Ascending aorta (tissue), 2 donors: ENCODE results near the gene DYNC1I1. TPM values are rescaled to one million over a fixed set of nuclear protein-coding genes. Genes with fewer than 3 reads are reported as not detected.

ENCODE experiments used
- DNase-seq, 2 donors: peaks; one replicate each; pipeline ENCODE4 v3.0.0-alpha.2; 2019; ENCODE audit warnings: low spot score in 2 of 2
- H3K27ac ChIP-seq, 2 donors: fragments of 200-600 bp; sonication (generic); one replicate each; pipeline ENCODE4 v1.5.1; 2016 to 2017; ENCODE audit warnings: mild to moderate bottlenecking in 1 of 2
- H3K27me3 ChIP-seq: fragments of 200-600 bp; sonication (generic); one replicate; pipeline ENCODE4 v1.5.1; 2017
- H3K36me3 ChIP-seq, 2 donors: fragments of 200-600 bp; sonication (generic); one replicate each; pipeline ENCODE4 v1.5.1; 2016
- H3K4me1 ChIP-seq, 2 donors: fragments of 200-600 bp; sonication (generic); one replicate each; pipeline ENCODE4 v1.5.1; 2016 to 2017; ENCODE audit warnings: mild to moderate bottlenecking in 1 of 2
- H3K4me3 ChIP-seq, 2 donors: fragments of 200-600 bp; sonication (generic); one replicate each; pipeline ENCODE4 v1.5.1; 2016 to 2017; ENCODE audit warnings: mild to moderate bottlenecking in 1 of 2
- H3K9me3 ChIP-seq, 2 donors: fragments of 200-600 bp; sonication (generic); one replicate each; pipeline ENCODE4 v1.5.1; 2016
- intact Hi-C: fragments of 100-400 bp; cut with DNase I; formaldehyde crosslinking; loops from one replicate; pipeline ENCODE4 v1.15.1; 2023
- total RNA-seq: library from RNA; depleted of rRNA; stranded (reverse); fragments of >200 nt; gene quantifications from one replicate; pipeline ENCODE4 v1.1.0, GENCODE V29; 2016
- TF ChIP-seq, protein P1 (sequence below), 3 experiments: fragments of 200-600 bp in 2 of 3; fragments of 450-650 bp in 1 of 3; sonication (generic) in 2 of 3; IDR thresholded peaks; one replicate each; pipeline ENCODE4 v1.5.1; 2016 to 2019; ENCODE audit warnings: antibody characterized with exemption in 3 of 3, mild to moderate bottlenecking in 1 of 3, moderate library complexity in 1 of 3

The DYNC1I1 gene
- total RNA-seq, 1 donor from 2014 or later = 13.2 TPM

DNA sequence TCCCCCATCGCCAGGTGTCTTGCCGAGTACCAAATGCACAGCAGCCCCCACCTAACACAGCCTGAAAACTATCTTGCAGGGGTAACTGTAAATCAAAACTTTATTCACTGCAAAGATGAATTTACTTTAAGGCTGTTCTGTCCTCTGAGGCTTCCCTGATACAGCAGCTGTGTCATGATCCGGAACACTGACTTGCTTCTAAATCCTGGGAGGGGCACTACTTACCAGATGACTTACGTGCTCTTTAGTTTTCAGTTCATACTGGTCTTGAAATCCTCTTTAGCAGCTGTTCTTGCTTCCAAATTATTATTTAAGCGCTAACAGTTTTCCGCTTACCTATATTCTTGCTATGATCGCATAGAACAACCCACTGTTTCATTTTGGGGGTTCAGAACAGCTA is 4.9 kb downstream of the DYNC1I1 start:
- TF ChIP-seq, protein P1, sequence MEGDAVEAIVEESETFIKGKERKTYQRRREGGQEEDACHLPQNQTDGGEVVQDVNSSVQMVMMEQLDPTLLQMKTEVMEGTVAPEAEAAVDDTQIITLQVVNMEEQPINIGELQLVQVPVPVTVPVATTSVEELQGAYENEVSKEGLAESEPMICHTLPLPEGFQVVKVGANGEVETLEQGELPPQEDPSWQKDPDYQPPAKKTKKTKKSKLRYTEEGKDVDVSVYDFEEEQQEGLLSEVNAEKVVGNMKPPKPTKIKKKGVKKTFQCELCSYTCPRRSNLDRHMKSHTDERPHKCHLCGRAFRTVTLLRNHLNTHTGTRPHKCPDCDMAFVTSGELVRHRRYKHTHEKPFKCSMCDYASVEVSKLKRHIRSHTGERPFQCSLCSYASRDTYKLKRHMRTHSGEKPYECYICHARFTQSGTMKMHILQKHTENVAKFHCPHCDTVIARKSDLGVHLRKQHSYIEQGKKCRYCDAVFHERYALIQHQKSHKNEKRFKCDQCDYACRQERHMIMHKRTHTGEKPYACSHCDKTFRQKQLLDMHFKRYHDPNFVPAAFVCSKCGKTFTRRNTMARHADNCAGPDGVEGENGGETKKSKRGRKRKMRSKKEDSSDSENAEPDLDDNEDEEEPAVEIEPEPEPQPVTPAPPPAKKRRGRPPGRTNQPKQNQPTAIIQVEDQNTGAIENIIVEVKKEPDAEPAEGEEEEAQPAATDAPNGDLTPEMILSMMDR (IDR thresholded peaks at IDR 0.05) = no peak
- Histone ChIP-seq H3K4me1 (no peaks in the 10 kb centered on the region), H3K36me3 (no peaks in the 10 kb centered on the region), H3K27me3 (no peaks in the 10 kb centered on the region), H3K9me3 (no peaks in the 10 kb centered on the region), H3K4me3 (no peak overlapping the region), H3K27ac (no peak overlapping the region)
- no peak for DNase-seq
- intact Hi-C loops = no loop called here

DNA sequence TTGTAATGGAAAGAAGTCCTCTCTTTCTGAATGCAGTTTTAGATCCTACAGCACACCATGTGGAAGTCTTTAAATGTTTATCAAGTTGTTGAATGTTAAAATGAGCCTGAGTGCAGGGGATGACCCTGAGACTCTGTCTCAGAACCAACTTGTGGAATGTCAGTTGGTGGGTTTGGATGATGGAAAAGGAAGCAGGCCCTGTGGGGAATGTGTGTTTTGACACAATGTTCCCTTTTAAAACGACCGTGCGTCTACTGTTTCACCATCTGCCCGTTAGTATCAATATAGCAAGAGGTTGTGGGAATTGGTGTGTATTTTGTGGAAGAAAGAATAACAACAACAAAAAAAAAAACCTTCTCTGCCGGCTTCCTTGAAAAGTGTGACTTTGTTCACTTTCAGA is 8.3 kb downstream of the DYNC1I1 start:
- no peaks in the 10 kb centered on the region for H3K36me3 ChIP-seq
- intact Hi-C loops = no loop called here
- H3K4me3 ChIP-seq = no peak overlapping the region
- DNase-seq = no peak
- H3K27me3 ChIP-seq = no peaks in the 10 kb centered on the region
- peaks cover 0 to 13% of the 10 kb centered on the region in 2 donors for H3K4me1 ChIP-seq
- no peaks in the 10 kb centered on the region for H3K9me3 ChIP-seq
- H3K27ac ChIP-seq = peak overlapping the region in 1 of 2 donors; percentile 52
- TF ChIP-seq, protein P1 (IDR thresholded peaks at IDR 0.05) = no peak

DNA sequence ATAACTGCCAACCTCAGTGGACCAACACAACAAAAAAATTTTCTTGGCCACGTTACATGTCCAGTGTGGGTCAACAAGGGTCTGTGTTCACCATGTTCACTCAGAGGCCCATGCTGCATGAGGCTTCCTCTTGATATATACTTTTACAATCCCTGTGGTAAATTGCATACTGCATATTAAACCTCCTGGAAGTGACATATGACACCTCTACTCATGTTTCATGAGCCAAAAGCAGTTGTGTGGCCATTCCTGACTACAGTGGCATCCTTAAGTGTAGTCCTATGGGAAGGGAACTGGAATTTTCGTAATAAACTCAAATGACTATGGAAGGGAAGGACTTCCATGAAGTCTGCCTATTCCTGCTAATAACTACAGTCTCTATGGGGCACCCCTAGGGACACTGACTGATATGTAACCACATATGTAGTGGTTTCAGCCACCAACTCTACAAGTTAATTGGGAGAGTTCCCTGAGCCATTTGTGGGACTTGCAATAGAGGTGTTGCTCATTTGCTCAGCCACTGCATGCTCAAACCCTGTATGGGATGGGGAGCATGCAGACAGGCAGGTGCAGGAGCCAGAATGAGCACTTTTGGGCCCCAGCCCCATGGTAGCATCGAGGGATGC is 9.7 kb downstream of the DYNC1I1 start:
- Histone ChIP-seq H3K36me3 (no peaks in the 10 kb centered on the region), H3K27ac (peak overlapping the region in 1 of 2 donors; percentile 52), H3K4me1 (peaks cover 0 to 17% of the 10 kb centered on the region in 2 donors), H3K9me3 (no peaks in the 10 kb centered on the region), H3K4me3 (no peak overlapping the region), H3K27me3 (no peaks in the 10 kb centered on the region)
- intact Hi-C loops = no loop called here
- no peak for DNase-seq
- TF ChIP-seq, protein P1 (IDR thresholded peaks at IDR 0.05) = no peak

GRCh38 chr7:95784796-95785195 is 12.4 kb downstream of the DYNC1I1 start:
- H3K4me1 ChIP-seq = peaks cover 0 to 17% of the 10 kb centered on the region in 2 donors
- TF ChIP-seq, protein P1 (IDR thresholded peaks at IDR 0.05) = no peak
- H3K27me3 ChIP-seq = no peaks in the 10 kb centered on the region
- no peak overlapping the region for H3K4me3 ChIP-seq
- H3K27ac ChIP-seq = peak overlapping the region; percentile 60 to 81
- H3K9me3 ChIP-seq = no peaks in the 10 kb centered on the region
- no peaks in the 10 kb centered on the region for H3K36me3 ChIP-seq
- intact Hi-C loops = no loop called here
- DNase-seq = no peak

DNA sequence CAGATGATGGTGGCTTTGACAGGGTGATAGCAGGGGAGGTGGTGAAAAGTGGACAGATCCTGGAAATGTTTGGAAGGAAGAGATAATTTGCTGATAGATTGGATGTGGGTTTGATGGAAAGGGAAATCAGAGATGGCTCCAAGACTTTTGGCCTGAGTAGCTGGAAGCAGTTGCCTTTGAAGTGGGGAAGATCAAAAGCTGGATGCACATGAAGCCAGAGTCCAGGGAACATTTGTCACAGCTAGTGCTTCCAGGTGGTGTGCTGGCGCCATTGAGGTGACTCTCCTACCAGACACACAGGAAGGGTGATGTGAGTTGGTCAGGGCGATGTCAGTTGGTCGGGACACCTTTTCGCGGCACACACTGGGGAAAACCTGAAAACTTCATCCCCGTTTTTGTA is 15.9 kb downstream of the DYNC1I1 start:
- Histone ChIP-seq H3K9me3 (no peaks in the 10 kb centered on the region), H3K4me1 (peaks cover 0 to 17% of the 10 kb centered on the region in 2 donors), H3K27me3 (no peaks in the 10 kb centered on the region), H3K36me3 (no peaks in the 10 kb centered on the region), H3K27ac (no peak overlapping the region), H3K4me3 (no peak overlapping the region)
- intact Hi-C loops = no loop called here
- TF ChIP-seq, protein P1 (IDR thresholded peaks at IDR 0.05) = no peak
- DNase-seq = no peak

- Histone ChIP-seq H3K36me3 (no peaks in the 10 kb centered on the region), H3K4me1 (peaks cover 0 to 17% of the 10 kb centered on the region in 2 donors), H3K9me3 (no peaks in the 10 kb centered on the region), H3K27me3 (no peaks in the 10 kb centered on the region), H3K4me3 (no peak overlapping the region), H3K27ac (no peak overlapping the region)
- intact Hi-C loops = no loop called here
- no peak for DNase-seq
- TF ChIP-seq, protein P1 (IDR thresholded peaks at IDR 0.05) = no peak
These were observed 16.5 kb downstream of the DYNC1I1 start for GRCh38 chr7:95788884-95789283.
